GM06990 (cell line): ENCODE results near the gene FAM20A.

Source experiments
- DNase-seq: peaks from one replicate; pipeline ENCODE4 v3.0.0-alpha.2; 2011; ENCODE audit not compliant: insufficient read length; ENCODE audit errors: extremely low read depth
- H3K27me3 ChIP-seq: replicated peaks from 2 replicates; pipeline ENCODE4 v1.6.0; 2011; ENCODE audit warnings: low read length; ENCODE audit not compliant: control insufficient read depth, insufficient read depth
- H3K36me3 ChIP-seq: 2 replicates; pipeline ENCODE4 v1.5.1; 2011; ENCODE audit warnings: low read length; ENCODE audit not compliant: control insufficient read depth, insufficient read depth
- H3K4me3 ChIP-seq: replicated peaks from 2 replicates; pipeline ENCODE4 v1.5.1; 2011; ENCODE audit warnings: low read depth, mild to moderate bottlenecking, control low read depth, low read length
- CTCF ChIP-seq: IDR thresholded peaks from 2 replicates; pipeline ENCODE4 v1.5.1; 2011; ENCODE audit warnings: low read length, control low read depth, mild to moderate bottlenecking, inconsistent platforms; ENCODE audit not compliant: insufficient read depth, poor library complexity, severe bottlenecking

The FAM20A gene

GRCh38 chr17:68592682-68593641, 8.2 kb downstream of the FAM20A start:
- no peak for TF ChIP-seq CTCF
- H3K27me3 ChIP-seq: peaks cover 3% of the 10 kb centered on the region; the same call in 1 of the 2 replicates
- H3K4me3 ChIP-seq: no peak overlapping the region
- DNase-seq: no peak
- no peaks in the 10 kb centered on the region for H3K36me3 ChIP-seq

GRCh38 chr17:68592009-68592408, 9.2 kb downstream of the FAM20A start:
- no peak for TF ChIP-seq CTCF
- no peak overlapping the region for H3K4me3 ChIP-seq

GRCh38 chr17:68591583-68591982, 9.6 kb downstream of the FAM20A start:
- H3K4me3 ChIP-seq: no peak overlapping the region
- TF ChIP-seq CTCF: no peak
- no peaks in the 10 kb centered on the region for H3K36me3 ChIP-seq
- H3K27me3 ChIP-seq: peaks cover 3% of the 10 kb centered on the region; the same call in 1 of the 2 replicates
- no peak for DNase-seq

More at GRCh38 chr17:68592009-68592408, 9.2 kb downstream of the FAM20A start:
- no peak for DNase-seq
- no peaks in the 10 kb centered on the region for H3K36me3 ChIP-seq
- H3K27me3 ChIP-seq: peaks cover 3% of the 10 kb centered on the region; the same call in 1 of the 2 replicates

- no peak overlapping the region for H3K4me3 ChIP-seq
- no peaks in the 10 kb centered on the region for H3K36me3 ChIP-seq
- no peaks in the 10 kb centered on the region for H3K27me3 ChIP-seq
- no peak for TF ChIP-seq CTCF
- no peak for DNase-seq
Observed at GRCh38 chr17:68589086-68589485, 12.1 kb downstream of the FAM20A start.

- TF ChIP-seq CTCF: no peak
- Histone ChIP-seq H3K4me3 (no peak overlapping the region), H3K27me3 (no peaks in the 10 kb centered on the region), H3K36me3 (no peaks in the 10 kb centered on the region)
- DNase-seq: no peak
Observed at GRCh38 chr17:68588362-68588761, 12.8 kb downstream of the FAM20A start.
